Esophagus squamous epithelium (tissue), 4 donors: Measurements from ENCODE around the gene KCNK4.

Experiments
- CTCF ChIP-seq, 6 experiments: fragments of 450-650 bp in 4 of 6; fragments of 200-600 bp in 2 of 6; sonication (generic) in 2 of 6; IDR thresholded peaks; one replicate each; pipeline ENCODE4 v1.5.1; 2016 to 2019; ENCODE audit warnings: antibody characterized with exemption in 6 of 6, mild to moderate bottlenecking in 4 of 6, moderate library complexity in 4 of 6
- POLR2A ChIP-seq, 4 donors: fragments of 450-650 bp; IDR thresholded peaks; one replicate each; pipeline ENCODE4 v1.6.1; 2017; ENCODE audit warnings: antibody characterized with exemption in 4 of 4, mild to moderate bottlenecking in 4 of 4, moderate library complexity in 3 of 4

GRCh38 chr11:64246871-64247728 is 44.0 kb upstream of the KCNK4 start, which contains the start of gene PPP1R14B:
- TF ChIP-seq CTCF (IDR thresholded peaks at IDR 0.05) (peak in 4 of 6 experiments; percentile 17 to 35 (median 28)), POLR2A (IDR thresholded peaks at IDR 0.05) (peak in 1 of 4 donors; percentile 51)
